OCI-LY3 (cell line): ENCODE data around the gene TMEM132C.

Experiments used
- H2AFZ ChIP-seq: fragments of 200-600, 300-600 bp; shearing (Covaris generic); 2 replicates; pipeline ENCODE4 v1.6.0; 2014; ENCODE audit warnings: antibody characterized with exemption, low read depth, low read length
- H3K27ac ChIP-seq: fragments of 200-600, 300-600 bp; sonication (generic); 2 replicates; pipeline ENCODE4 v1.5.1; 2014; ENCODE audit warnings: mild to moderate bottlenecking, low read length, moderate library complexity, mixed read lengths
- H3K27me3 ChIP-seq: fragments of 200-600, 300-600 bp; sonication (generic); 2 replicates; pipeline ENCODE4 v1.6.1; 2014; ENCODE audit warnings: low read depth, low read length, mixed read lengths
- H3K36me3 ChIP-seq: fragments of 200-600, 300-600 bp; sonication (generic); replicated peaks from 2 replicates; pipeline ENCODE3; 2014; ENCODE audit warnings: low read depth, low read length, mixed read lengths
- H3K4me1 ChIP-seq: fragments of 300-600, 200-600 bp; sonication (generic); 2 replicates; pipeline ENCODE4 v1.6.1; 2014; ENCODE audit warnings: low read length, mixed read lengths
- H3K4me2 ChIP-seq: fragments of 200-600, 300-600 bp; sonication (generic); 2 replicates; pipeline ENCODE4 v1.6.1; 2014; ENCODE audit warnings: low read length, mixed read lengths
- H3K4me3 ChIP-seq: fragments of 300-600, 200-600 bp; sonication (generic); 2 replicates; pipeline ENCODE4 v1.5.1; 2014; ENCODE audit warnings: antibody characterized with exemption, mild to moderate bottlenecking, low read length, moderate library complexity
- H3K79me2 ChIP-seq: fragments of 300-600, 200-600 bp; shearing (Covaris generic); 2 replicates; pipeline ENCODE4 v1.6.1; 2014; ENCODE audit warnings: mild to moderate bottlenecking, low read length, mixed read lengths
- H3K9ac ChIP-seq: fragments of 300-600, 200-600 bp; shearing (Covaris generic); 2 replicates; pipeline ENCODE4 v1.6.0; 2014; ENCODE audit warnings: mild to moderate bottlenecking, low read length, moderate library complexity
- H3K9me3 ChIP-seq: fragments of 200-600, 300-600 bp; shearing (Covaris generic); 2 replicates; pipeline ENCODE4 v1.6.1; 2014; ENCODE audit warnings: low read length, mixed read lengths; ENCODE audit not compliant: insufficient read depth
- H4K20me1 ChIP-seq: fragments of 200-600, 300-600 bp; sonication (generic); 2 replicates; pipeline ENCODE4 v1.6.1; 2016; ENCODE audit warnings: low read length, mixed read lengths; ENCODE audit not compliant: insufficient read depth
- EZH2phosphoT487 ChIP-seq: fragments of 200-600 bp; shearing (Covaris generic); IDR thresholded peaks from 2 replicates; pipeline ENCODE4 v1.6.1; 2018; ENCODE audit warnings: antibody characterized with exemption, mixed run types, low read depth
- TF ChIP-seq, protein P1 (sequence below): fragments of 200-600, 300-600 bp; sonication (generic); IDR thresholded peaks from 2 replicates; pipeline ENCODE4 v1.5.1; 2014; ENCODE audit warnings: antibody characterized with exemption, low read length, low read depth

The TMEM132C gene

DNA sequence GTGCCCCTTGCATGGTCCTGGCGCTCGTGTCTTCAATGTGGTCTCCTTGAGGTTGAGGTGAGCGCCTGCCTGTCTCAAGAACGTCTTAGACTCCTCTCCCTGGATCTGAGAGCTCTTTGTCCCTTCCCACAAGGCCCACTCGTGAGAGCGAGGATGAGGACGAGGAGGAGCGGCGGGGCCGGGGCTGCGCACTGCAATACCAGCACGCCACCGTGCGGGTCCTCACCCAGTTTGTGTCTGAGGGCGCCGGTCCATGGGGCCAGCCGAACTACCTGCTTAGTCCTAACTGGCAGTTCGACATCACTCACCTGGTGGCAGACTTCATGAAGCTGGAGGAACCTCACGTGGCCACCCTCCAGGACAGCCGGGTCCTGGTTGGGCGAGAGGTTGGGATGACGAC is 428.7 kb downstream of the TMEM132C start:
- H3K27me3 ChIP-seq = peaks cover 27% of the 10 kb centered on the region
- H4K20me1 ChIP-seq = no peaks in the 10 kb centered on the region
- no peaks in the 10 kb centered on the region for H3K79me2 ChIP-seq
- no peak overlapping the region for H2AFZ ChIP-seq
- no peak overlapping the region for H3K4me2 ChIP-seq
- H3K4me3 ChIP-seq = no peak overlapping the region
- no peaks in the 10 kb centered on the region for H3K36me3 ChIP-seq
- TF ChIP-seq EZH2phosphoT487 = no peak
- TF ChIP-seq, protein P1, sequence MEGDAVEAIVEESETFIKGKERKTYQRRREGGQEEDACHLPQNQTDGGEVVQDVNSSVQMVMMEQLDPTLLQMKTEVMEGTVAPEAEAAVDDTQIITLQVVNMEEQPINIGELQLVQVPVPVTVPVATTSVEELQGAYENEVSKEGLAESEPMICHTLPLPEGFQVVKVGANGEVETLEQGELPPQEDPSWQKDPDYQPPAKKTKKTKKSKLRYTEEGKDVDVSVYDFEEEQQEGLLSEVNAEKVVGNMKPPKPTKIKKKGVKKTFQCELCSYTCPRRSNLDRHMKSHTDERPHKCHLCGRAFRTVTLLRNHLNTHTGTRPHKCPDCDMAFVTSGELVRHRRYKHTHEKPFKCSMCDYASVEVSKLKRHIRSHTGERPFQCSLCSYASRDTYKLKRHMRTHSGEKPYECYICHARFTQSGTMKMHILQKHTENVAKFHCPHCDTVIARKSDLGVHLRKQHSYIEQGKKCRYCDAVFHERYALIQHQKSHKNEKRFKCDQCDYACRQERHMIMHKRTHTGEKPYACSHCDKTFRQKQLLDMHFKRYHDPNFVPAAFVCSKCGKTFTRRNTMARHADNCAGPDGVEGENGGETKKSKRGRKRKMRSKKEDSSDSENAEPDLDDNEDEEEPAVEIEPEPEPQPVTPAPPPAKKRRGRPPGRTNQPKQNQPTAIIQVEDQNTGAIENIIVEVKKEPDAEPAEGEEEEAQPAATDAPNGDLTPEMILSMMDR = no peak
- peaks cover 15% of the 10 kb centered on the region for H3K4me1 ChIP-seq
- no peak overlapping the region for H3K9ac ChIP-seq
- no peaks in the 10 kb centered on the region for H3K9me3 ChIP-seq
- H3K27ac ChIP-seq = no peak overlapping the region

DNA sequence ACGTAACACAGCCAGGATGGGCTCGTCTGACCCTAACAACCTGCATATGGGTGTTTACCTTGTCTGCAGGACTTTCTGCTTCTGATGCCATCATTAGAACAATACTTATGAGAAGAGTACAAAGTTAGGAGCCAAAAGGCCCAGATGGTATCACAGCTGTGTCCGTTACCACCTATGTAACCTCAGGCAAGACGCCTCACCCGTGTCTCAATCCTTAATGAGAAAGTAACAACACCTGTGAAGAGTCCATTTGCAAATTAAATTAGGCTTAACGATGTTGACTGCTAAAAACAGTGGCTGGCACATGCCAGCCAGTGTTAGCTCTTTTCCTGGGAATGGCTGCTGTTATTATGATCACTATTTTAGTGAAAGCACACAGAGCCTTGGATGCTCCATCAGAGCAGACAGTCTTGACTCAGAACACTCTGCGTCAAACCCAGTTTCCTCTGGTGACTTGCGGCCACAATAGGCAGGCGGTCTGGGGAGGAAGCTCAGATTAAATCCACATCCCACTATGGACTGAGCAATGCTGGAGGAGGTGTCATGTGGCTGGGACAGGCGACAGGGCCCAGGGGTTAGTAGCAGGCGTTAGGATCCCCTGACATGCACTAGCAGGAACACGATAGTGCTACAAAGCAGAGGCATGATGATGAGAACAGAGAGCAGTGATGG is 431.5 kb downstream of the TMEM132C start:
- TF ChIP-seq EZH2phosphoT487 = no peak
- TF ChIP-seq, protein P1 = no peak
- Histone ChIP-seq H3K4me3 (no peak overlapping the region), H3K4me1 (peaks cover 2% of the 10 kb centered on the region), H3K9ac (no peak overlapping the region), H3K27ac (no peak overlapping the region), H2AFZ (no peak overlapping the region), H3K27me3 (peaks cover 36% of the 10 kb centered on the region), H4K20me1 (no peaks in the 10 kb centered on the region), H3K9me3 (no peaks in the 10 kb centered on the region), H3K4me2 (no peak overlapping the region), H3K79me2 (no peaks in the 10 kb centered on the region), H3K36me3 (no peaks in the 10 kb centered on the region)

DNA sequence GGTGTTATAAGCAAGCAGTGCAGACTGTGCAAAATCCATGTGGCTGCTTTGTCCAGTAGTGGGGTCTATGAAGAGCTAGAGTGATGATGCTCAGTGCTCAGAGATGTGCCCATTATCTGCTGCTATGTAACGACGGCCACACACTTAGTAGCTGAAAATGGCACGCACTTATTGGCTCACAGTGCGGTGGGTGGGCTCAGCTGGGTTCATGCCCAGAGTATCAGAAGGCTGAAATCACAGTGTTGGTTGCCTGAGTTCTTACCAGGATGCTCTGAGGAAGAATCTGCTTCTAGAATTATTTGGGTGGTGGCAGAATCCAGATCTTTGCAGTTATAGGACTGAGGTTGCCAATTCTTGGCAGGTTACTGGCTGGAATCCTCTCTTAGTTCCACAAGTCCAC is 432.1 kb downstream of the TMEM132C start:
- no peaks in the 10 kb centered on the region for H3K79me2 ChIP-seq
- no peaks in the 10 kb centered on the region for H3K36me3 ChIP-seq
- TF ChIP-seq, protein P1 = no peak
- TF ChIP-seq EZH2phosphoT487 = no peak

DNA sequence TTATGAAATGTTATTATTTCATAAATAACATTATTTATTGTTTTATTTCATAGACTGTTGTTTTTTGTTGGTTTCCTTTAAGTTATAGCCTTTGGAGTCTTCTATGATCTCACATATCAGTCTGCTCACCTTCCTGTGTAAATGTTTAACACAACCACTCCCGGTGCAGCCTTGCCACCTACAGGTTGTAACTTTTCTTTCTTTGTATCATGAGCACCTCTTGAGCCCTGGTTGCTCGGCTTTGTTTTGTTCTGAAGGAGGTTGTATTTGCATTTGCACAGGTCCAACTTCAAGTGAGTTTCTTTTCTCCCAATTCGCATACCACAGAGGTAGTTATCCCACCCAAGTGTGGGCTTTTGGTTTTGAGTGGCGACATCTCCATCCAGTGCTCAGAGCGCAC is 435.4 kb downstream of the TMEM132C start:
- Histone ChIP-seq H3K27ac (no peak overlapping the region), H3K27me3 (peaks cover 31% of the 10 kb centered on the region)

More for the DNA sequence above, 432.1 kb downstream of the TMEM132C start:
- Histone ChIP-seq H3K27me3 (peaks cover 36% of the 10 kb centered on the region), H3K4me1 (no peaks in the 10 kb centered on the region), H2AFZ (no peak overlapping the region), H3K4me2 (no peak overlapping the region), H3K9me3 (no peaks in the 10 kb centered on the region), H3K9ac (no peak overlapping the region), H4K20me1 (no peaks in the 10 kb centered on the region), H3K27ac (no peak overlapping the region), H3K4me3 (no peak overlapping the region)

More for the DNA sequence above, 435.4 kb downstream of the TMEM132C start:
- Histone ChIP-seq H3K4me3 (no peak overlapping the region), H2AFZ (no peak overlapping the region), H3K4me1 (no peaks in the 10 kb centered on the region), H3K9me3 (no peaks in the 10 kb centered on the region), H3K36me3 (no peaks in the 10 kb centered on the region), H3K9ac (no peak overlapping the region), H3K4me2 (no peak overlapping the region), H3K79me2 (no peaks in the 10 kb centered on the region), H4K20me1 (no peaks in the 10 kb centered on the region)
- TF ChIP-seq, protein P1 = peak; percentile 20; the same call in 1 of the 2 replicates
- no peak for TF ChIP-seq EZH2phosphoT487
